HCT116 (cell line): Measurements from ENCODE around the gene MAP1LC3B. TPM values are rescaled to one million over a fixed set of nuclear protein-coding genes. Genes with fewer than 3 reads are reported as not detected.

ENCODE experiments used
- ATAC-seq: fragments of 200-7000 bp; cut with Tn5 transposase; 2 replicates; pipeline ENCODE4 v1.9.1; 2020; ENCODE audit warnings: mild to moderate bottlenecking, moderate library complexity
- BruUV-seq: library from RNA; stranded (reverse); fragments of 400-500 nt; replicated peaks from 2 replicates; lab custom pipeline; 2021; lab: Mats Ljungman, UMichigan
- CTCF ChIA-PET: fragments of 300-600 bp; sonication (Branson Sonifier 250); formaldehyde crosslinking; loops from one replicate; lab custom pipeline; 2021; ENCODE audit warnings: antibody characterized with exemption; lab: Charles Lee
- POLR2A ChIA-PET: fragments of 300-600, 350-600 bp; sonication (Branson Sonifier 250); formaldehyde crosslinking; loops from one replicate; lab custom pipeline; 2021; ENCODE audit warnings: antibody characterized with exemption; lab: Charles Lee
- RAD21 ChIA-PET, 2 experiments: fragments of 300-600 bp; sonication (Branson Sonifier 250); formaldehyde crosslinking; loops; one replicate each; lab custom pipeline; 2023; ENCODE audit warnings: low total read pairs in 2 of 2; ENCODE audit not compliant: uncharacterized antibody in 2 of 2, unreplicated experiment in 2 of 2, low non-redundant PET in 1 of 2; lab: Charles Lee
- DNase-seq: peaks from one replicate; pipeline ENCODE4 v3.0.0-alpha.2; 2010; ENCODE audit warnings: low read depth, low spot score
- H2AFZ ChIP-seq: fragments of 200-600 bp; shearing (Covaris generic), sonication (generic); 2 replicates; pipeline ENCODE4 v1.6.1; 2017; ENCODE audit warnings: low read depth, mixed run types, mixed read lengths, antibody characterized with exemption, low read length; ENCODE audit not compliant: poor library complexity, severe bottlenecking
- H3K27ac ChIP-seq: 2 replicates; pipeline ENCODE4 v1.5.1; 2012; ENCODE audit warnings: low read depth, low read length
- H3K27me3 ChIP-seq: fragments of 200-600 bp; sonication (generic); 2 replicates; pipeline ENCODE4 v1.6.1; 2016; ENCODE audit warnings: mixed run types, low read length, mixed read lengths; ENCODE audit not compliant: insufficient read depth
- H3K36me3 ChIP-seq, 2 experiments: fragments of 200-500 bp in 1 of 2; fragments of 200-600 bp in 1 of 2; sonication (Bioruptor generic) in 1 of 2; sonication (generic) in 1 of 2; 2 replicates each; pipeline versions ENCODE4 v1.5.1 to v1.6.1; 2014 to 2016; ENCODE audit warnings: low read length in 2 of 2, inconsistent platforms in 1 of 2, mixed read lengths in 1 of 2, mixed run types in 1 of 2; ENCODE audit not compliant: insufficient read depth in 2 of 2, control insufficient read depth in 1 of 2
- H3K4me1 ChIP-seq, 2 experiments: fragments of 200-600 bp in 1 of 2; sonication (generic) in 1 of 2; 2 replicates each; pipeline versions ENCODE4 v1.5.1 to v1.6.1; 2012 to 2017; ENCODE audit warnings: low read length in 2 of 2, inconsistent platforms in 1 of 2, mild to moderate bottlenecking in 1 of 2, mixed read lengths in 1 of 2, mixed run types in 1 of 2, moderate library complexity in 1 of 2; ENCODE audit not compliant: insufficient read depth in 2 of 2, control insufficient read depth in 1 of 2
- H3K4me2 ChIP-seq: fragments of 200-600 bp; sonication (generic); 2 replicates; pipeline ENCODE4 v1.6.1; 2017; ENCODE audit warnings: mixed run types, low read length, mixed read lengths
- H3K4me3 ChIP-seq, 2 experiments: fragments of 200-600 bp in 1 of 2; sonication (generic) in 1 of 2; replicated peaks in 1 of 2; 2 replicates each; pipeline ENCODE4 v1.5.1; 2011 to 2016; ENCODE audit warnings: low read length in 2 of 2, control low read depth in 1 of 2, low read depth in 1 of 2, mild to moderate bottlenecking in 1 of 2, mixed read lengths in 1 of 2, mixed run types in 1 of 2
- H3K79me2 ChIP-seq: fragments of 200-600 bp; sonication (generic); 2 replicates; pipeline ENCODE4 v1.6.1; 2017; ENCODE audit warnings: mild to moderate bottlenecking, mixed run types, low read length, moderate library complexity, mixed read lengths; ENCODE audit not compliant: insufficient read depth
- H3K9ac ChIP-seq: fragments of 200-600 bp; sonication (generic); 2 replicates; pipeline ENCODE4 v1.6.1; 2016; ENCODE audit warnings: low read length, mixed read lengths
- H3K9me2 ChIP-seq: fragments of 200-600 bp; sonication (generic), shearing (Covaris generic); 2 replicates; pipeline ENCODE4 v1.6.1; 2017; ENCODE audit warnings: mixed run types, mild to moderate bottlenecking, moderate library complexity; ENCODE audit not compliant: insufficient read depth
- H3K9me3 ChIP-seq, 2 experiments: fragments of 200-500 bp in 1 of 2; fragments of 200-600 bp in 1 of 2; sonication (Bioruptor generic) in 1 of 2; sonication (generic) in 1 of 2; 2 replicates each; pipeline ENCODE4 v1.6.1; 2014 to 2017; ENCODE audit warnings: low read length in 2 of 2, mixed read lengths in 2 of 2, inconsistent platforms in 1 of 2, low read depth in 1 of 2, mild to moderate bottlenecking in 1 of 2, mixed run types in 1 of 2, moderate library complexity in 1 of 2; ENCODE audit not compliant: control insufficient read depth in 1 of 2, insufficient read depth in 1 of 2
- H4K20me1 ChIP-seq: fragments of 200-600 bp; sonication (generic), shearing (Covaris generic); 2 replicates; pipeline ENCODE4 v1.6.1; 2017; ENCODE audit warnings: mixed run types, mild to moderate bottlenecking, moderate library complexity; ENCODE audit not compliant: insufficient read depth
- CBX3 ChIP-seq: IDR thresholded peaks from 2 replicates; pipeline ENCODE4 v1.6.1; 2012; ENCODE audit warnings: low read depth
- CEBPB ChIP-seq: IDR thresholded peaks from 2 replicates; pipeline ENCODE4 v1.6.1; 2012; ENCODE audit warnings: low read depth
- CTCF ChIP-seq, 3 experiments: fragments of 200-600 bp in 1 of 3; sonication (generic) in 1 of 3; IDR thresholded peaks in 2 of 3; conservative IDR thresholded peaks in 1 of 3; 2 replicates each; pipeline ENCODE4 v1.5.1; 2012 to 2017; ENCODE audit warnings: low read depth in 2 of 3, low read length in 2 of 3, antibody characterized with exemption in 1 of 3, borderline replicate concordance in 1 of 3, control low read depth in 1 of 3, mild to moderate bottlenecking in 1 of 3, mixed read lengths in 1 of 3, mixed run types in 1 of 3, moderate library complexity in 1 of 3; ENCODE audit not compliant: insufficient read depth in 1 of 3
- EGR1 ChIP-seq: IDR thresholded peaks from 2 replicates; pipeline ENCODE4 v1.6.1; 2012; ENCODE audit warnings: low read depth
- EZH2 ChIP-seq: fragments of 200-600 bp; sonication (generic); IDR thresholded peaks from 2 replicates; pipeline ENCODE4 v1.6.1; 2017; ENCODE audit warnings: antibody characterized with exemption, mixed run types
- EZH2phosphoT487 ChIP-seq: fragments of 200-600 bp; IDR thresholded peaks from 2 replicates; pipeline ENCODE4 v1.6.1; 2018; ENCODE audit warnings: antibody characterized with exemption, borderline replicate concordance
- FOSL1 ChIP-seq: IDR thresholded peaks from 2 replicates; pipeline ENCODE4 v1.6.1; 2012; ENCODE audit warnings: low read depth
- JUND ChIP-seq: IDR thresholded peaks from 2 replicates; pipeline ENCODE4 v1.6.1; 2012
- MAX ChIP-seq: IDR thresholded peaks from 2 replicates; pipeline ENCODE4 v1.6.1; 2012
- RAD21 ChIP-seq: IDR thresholded peaks from 2 replicates; pipeline ENCODE4 v1.6.1; 2012; ENCODE audit warnings: low read depth, mild to moderate bottlenecking
- SRF ChIP-seq: IDR thresholded peaks from 2 replicates; pipeline ENCODE4 v1.6.1; 2012; ENCODE audit warnings: low read depth
- TCF7L2 ChIP-seq: IDR thresholded peaks from 2 replicates; pipeline ENCODE4 v1.7.0; 2011; ENCODE audit warnings: borderline replicate concordance, inconsistent platforms; ENCODE audit not compliant: insufficient read depth, insufficient read length; ENCODE audit errors: extremely low read depth
- YY1 ChIP-seq: IDR thresholded peaks from 2 replicates; pipeline ENCODE4 v1.6.1; 2011; ENCODE audit warnings: low read length, low read depth, moderate library complexity, mild to moderate bottlenecking; ENCODE audit not compliant: insufficient replicate concordance; ENCODE audit errors: extremely low read depth
- ZFX ChIP-seq: fragments of 450-650 bp; IDR thresholded peaks from 2 replicates; pipeline ENCODE4 v1.6.1; 2017
- intact Hi-C: fragments of 100-400 bp; cut with micrococcal nuclease; formaldehyde crosslinking; loops from 2 replicates; pipeline ENCODE4 v1.10.0; 2022
- total RNA-seq: library from RNA; stranded (reverse); gene quantifications from one replicate; pipeline ENCODE4 v1.2.1, GENCODE V29; 2021; ENCODE audit not compliant: unreplicated experiment
- TF ChIP-seq, protein P1 (sequence below): IDR thresholded peaks from 2 replicates; pipeline ENCODE4 v1.6.1; 2012
- TF ChIP-seq, protein P2 (sequence below): IDR thresholded peaks from 2 replicates; pipeline ENCODE4 v1.6.1; 2012; ENCODE audit warnings: low read depth

MAP1LC3B gene
- total RNA-seq, 1 experiment from 2014 or later, result 93.8 TPM

DNA sequence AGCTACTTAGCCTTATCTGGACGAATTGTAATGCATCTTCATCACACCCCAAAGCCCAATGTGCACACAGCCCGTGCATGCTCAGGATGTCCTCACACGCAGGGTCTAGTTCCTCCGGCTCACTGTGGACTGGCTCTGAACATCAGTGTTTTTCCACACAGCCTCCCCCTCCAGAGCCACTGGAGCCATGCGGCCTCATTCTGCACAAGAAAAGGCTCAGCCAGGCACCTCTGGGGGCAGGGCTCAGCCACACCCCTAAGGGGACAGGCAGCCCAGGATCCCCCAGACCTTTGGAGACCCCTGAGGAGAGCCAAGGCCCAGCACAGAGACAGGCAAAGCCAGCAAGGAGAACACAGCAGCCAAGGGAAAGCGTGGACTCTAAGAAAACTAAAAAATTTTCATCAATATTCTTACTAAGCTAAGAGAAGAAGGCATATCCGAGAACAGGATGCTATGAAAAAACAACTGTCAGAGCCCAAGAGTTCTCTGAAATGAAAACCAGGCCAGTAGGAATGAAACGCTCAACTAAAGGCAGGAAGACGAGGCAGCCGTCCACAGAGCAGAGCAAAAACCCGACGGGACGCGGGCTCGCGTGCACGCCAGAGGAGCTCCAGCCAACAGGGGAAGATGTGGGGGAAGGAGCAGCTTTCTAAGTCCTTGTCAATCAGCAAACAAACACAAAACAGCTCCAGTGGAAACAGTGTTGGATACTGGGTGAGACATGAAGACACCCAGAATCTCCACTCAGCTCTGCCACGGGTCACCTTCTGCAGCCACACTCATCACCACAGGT is 34.5 kb downstream of the MAP1LC3B start:
- Histone ChIP-seq H3K36me3 (peaks cover 7 to 16% of the 10 kb centered on the region in 2 experiments; a peak in 2 of 4 replicates), H3K4me3 (no peak overlapping the region), H3K9me2 (no peaks in the 10 kb centered on the region), H3K9ac (no peak overlapping the region), H3K27ac (no peak overlapping the region), H3K4me1 (no peaks in the 10 kb centered on the region), H3K9me3 (no peaks in the 10 kb centered on the region), H3K27me3 (no peaks in the 10 kb centered on the region), H4K20me1 (no peaks in the 10 kb centered on the region)
- DNase-seq (no peak), ATAC-seq (no peak)
- RAD21 ChIA-PET, result no interaction called here
- POLR2A ChIA-PET, result no interaction called here
- CTCF ChIA-PET, result interaction anchor here (1.5 to 1.6 kb wide), 2 partner anchors 10 to 209 kb away, joined by 3 to 9 read pairs; no protein-coding TSS in a partner anchor
- intact Hi-C loops, result no loop called here
- BruUV-seq, result no TSS peak
- TF ChIP-seq, protein P1, sequence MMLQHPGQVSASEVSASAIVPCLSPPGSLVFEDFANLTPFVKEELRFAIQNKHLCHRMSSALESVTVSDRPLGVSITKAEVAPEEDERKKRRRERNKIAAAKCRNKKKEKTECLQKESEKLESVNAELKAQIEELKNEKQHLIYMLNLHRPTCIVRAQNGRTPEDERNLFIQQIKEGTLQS, result no peak
- no peak for TF ChIP-seq EGR1
- TF ChIP-seq TCF7L2, result no peak
- TF ChIP-seq, protein P2, sequence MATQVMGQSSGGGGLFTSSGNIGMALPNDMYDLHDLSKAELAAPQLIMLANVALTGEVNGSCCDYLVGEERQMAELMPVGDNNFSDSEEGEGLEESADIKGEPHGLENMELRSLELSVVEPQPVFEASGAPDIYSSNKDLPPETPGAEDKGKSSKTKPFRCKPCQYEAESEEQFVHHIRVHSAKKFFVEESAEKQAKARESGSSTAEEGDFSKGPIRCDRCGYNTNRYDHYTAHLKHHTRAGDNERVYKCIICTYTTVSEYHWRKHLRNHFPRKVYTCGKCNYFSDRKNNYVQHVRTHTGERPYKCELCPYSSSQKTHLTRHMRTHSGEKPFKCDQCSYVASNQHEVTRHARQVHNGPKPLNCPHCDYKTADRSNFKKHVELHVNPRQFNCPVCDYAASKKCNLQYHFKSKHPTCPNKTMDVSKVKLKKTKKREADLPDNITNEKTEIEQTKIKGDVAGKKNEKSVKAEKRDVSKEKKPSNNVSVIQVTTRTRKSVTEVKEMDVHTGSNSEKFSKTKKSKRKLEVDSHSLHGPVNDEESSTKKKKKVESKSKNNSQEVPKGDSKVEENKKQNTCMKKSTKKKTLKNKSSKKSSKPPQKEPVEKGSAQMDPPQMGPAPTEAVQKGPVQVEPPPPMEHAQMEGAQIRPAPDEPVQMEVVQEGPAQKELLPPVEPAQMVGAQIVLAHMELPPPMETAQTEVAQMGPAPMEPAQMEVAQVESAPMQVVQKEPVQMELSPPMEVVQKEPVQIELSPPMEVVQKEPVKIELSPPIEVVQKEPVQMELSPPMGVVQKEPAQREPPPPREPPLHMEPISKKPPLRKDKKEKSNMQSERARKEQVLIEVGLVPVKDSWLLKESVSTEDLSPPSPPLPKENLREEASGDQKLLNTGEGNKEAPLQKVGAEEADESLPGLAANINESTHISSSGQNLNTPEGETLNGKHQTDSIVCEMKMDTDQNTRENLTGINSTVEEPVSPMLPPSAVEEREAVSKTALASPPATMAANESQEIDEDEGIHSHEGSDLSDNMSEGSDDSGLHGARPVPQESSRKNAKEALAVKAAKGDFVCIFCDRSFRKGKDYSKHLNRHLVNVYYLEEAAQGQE, result no peak
- TF ChIP-seq MAX, result no peak
- TF ChIP-seq YY1, result no peak
- TF ChIP-seq EZH2phosphoT487, result no peak
- TF ChIP-seq RAD21, result no peak
- no peak for TF ChIP-seq FOSL1
- no peak for TF ChIP-seq CBX3
- TF ChIP-seq ZFX, result no peak
- no peak for TF ChIP-seq SRF
- no peak for TF ChIP-seq CTCF (IDR thresholded peaks at IDR 0.05 in 2 of 3, conservative IDR thresholded peaks at IDR 0.05 in 1 of 3; ENCODE audit: borderline replicate concordance in 1 of 3, insufficient read depth in 1 of 3, low read depth in 2 of 3, low read length in 2 of 3)
- TF ChIP-seq EZH2, result no peak
- no peak for TF ChIP-seq CEBPB
- no peak for TF ChIP-seq JUND
- TF ChIP-seq, all 23 proteins: peak for 0
- Histone ChIP-seq H2AFZ (no peak overlapping the region), H3K79me2 (peaks cover 6% of the 10 kb centered on the region; the same call in 1 of the 2 replicates), H3K4me2 (no peak overlapping the region)
